HG03159 (cell line): ENCODE data around the gene ODC1.

Experiments
- ATAC-seq: cut with Tn5 transposase; IDR thresholded peaks from one replicate; pipeline ENCODE4 v1.9.1; 2021; ENCODE audit warnings: mild to moderate bottlenecking, moderate library complexity; ENCODE audit not compliant: unreplicated experiment

The ODC1 gene

DNA sequence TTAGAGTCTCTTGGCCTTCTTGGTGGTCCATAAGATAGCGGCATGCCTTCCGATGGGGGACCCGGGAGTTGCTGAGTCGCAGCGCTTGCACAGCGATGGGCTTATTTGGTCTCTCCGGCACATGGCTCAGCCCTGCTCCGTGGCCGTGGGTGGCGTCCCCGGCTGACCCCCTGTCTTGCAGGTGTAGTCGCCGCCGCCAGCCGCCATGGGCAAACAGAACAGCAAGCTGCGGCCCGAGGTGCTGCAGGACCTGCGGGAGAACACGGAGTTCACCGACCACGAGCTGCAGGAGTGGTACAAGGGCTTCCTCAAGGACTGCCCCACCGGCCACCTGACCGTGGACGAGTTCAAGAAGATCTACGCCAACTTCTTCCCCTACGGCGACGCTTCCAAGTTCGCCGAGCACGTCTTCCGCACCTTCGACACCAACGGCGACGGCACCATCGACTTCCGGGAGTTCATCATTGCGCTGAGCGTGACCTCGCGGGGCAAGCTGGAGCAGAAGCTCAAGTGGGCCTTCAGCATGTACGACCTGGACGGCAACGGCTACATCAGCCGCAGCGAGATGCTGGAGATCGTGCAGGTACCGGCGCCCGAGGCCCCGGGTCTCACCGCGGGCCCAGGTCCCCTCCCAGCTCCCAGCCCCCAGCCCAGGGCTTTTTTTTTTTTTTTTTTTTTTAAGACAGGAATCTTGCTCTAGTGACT, 28.4 kb downstream of the ODC1 start:
- no peak for ATAC-seq

DNA sequence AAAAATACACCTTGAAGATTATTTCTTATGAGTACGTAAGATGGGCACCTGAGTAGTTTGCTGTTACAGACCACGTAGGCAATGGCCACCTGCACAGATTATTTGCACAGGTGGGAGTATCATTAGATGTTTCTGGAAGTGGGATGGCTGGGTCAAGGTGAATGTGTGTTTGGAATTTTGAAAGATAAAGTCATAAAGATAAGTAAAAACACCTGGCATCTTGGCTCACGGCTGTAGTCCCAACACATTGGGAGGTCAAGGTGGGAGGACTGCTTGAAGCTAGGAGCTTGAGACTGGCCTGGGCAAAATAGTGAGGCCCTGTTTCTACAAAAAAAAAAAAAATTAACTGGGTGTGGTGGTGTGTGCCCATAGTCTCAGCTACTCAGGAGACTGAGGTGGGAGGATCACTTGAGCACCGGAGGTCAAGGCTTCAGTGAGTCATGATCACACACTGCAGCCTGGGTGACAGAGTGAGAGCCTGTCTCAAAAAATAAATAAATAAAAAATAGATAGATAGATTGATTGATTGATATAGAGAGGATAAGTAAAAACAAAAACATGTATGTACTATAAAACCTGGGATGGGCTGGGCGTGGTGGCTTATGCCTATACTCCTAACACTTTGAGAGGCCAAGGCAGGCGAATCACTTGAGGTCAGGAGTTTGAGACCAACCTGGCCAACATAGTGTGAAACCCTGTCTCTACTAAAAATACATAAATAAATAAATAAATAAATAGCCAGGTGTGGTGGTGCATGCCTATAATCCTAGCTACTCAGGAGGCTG, 30.4 kb downstream of the ODC1 start:
- ATAC-seq: no peak

DNA sequence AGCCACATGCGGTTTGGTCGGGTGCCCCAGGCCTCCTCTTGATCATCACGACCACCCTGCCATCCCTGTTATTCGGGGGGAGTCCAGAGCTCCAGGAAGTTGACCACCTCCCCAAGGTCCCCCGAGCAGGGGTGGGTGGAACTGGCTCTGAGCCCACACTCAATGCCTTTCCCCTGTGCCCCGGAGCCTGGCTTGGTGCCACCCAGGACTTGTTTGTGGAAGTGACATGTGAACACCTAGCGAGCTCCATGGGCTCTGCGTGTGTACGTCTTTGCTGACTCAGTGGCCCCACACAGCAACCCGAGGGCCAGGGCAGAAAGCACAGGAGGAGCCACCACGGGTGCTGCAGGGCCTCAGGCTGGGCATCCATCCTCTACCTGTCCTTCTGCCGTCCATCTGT, 32.5 kb downstream of the ODC1 start:
- ATAC-seq: no peak

DNA sequence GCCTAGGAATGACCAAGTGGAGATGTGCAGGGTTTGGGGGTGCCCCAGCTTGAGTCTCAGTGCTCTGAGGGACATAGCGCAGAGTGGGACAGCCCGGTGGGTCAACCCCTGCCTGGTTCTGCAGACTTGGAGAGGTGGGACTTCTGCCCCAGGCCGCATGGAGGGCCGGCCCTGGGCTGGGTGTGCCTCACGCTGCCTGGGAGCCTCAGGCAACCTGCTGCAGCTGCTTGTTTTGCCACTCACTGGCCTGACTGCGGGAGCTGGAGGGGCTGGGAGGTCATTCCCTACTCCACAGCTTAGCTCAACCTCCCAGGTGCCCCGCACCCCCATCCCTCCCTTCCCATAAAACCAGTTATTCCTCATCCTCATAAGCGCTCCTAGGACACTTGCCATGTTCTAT, 33.1 kb downstream of the ODC1 start:
- no peak for ATAC-seq

DNA sequence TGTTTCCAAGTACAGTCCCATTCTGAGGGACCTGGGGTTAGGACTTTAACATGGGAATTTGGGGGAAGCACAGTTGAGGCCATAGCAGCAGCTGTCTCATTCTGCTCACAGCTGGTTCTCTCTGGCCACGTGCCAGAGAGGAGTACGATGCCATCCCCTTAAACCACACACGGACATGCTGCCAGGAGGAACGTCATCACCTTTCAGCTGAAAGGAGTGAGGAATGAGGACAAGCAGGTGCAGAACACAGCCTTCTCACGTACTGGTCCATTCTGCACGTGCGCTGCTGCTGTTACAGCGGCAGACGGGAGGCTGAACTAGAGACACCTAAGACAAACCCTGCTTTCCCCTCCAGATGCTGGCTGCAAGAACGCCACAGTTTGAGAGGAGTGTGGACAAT, 33.5 kb downstream of the ODC1 start:
- no peak for ATAC-seq

DNA sequence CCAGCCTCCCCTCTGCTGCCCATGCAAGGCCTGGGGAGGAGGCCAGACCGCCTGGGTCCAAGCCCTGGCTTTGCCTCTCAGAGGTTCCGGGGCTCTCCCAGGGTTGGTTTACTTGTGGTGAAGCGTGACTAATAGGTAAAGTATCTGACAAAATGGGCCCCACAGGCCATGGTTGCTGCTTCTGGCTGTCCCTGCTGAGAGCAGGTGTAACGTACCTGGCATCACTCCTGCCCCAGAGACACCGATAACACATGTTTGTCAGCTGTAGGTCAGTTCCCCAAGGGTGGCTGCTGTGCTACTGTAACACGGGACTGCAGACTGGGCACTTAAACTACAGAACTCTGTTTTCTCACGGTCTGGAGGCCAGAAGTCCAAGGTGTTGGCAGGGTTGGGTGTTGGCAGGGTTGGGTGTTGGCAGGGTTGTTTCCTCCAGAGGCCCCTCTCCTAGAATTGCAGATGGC, 34.1 kb downstream of the ODC1 start:
- ATAC-seq: no peak

DNA sequence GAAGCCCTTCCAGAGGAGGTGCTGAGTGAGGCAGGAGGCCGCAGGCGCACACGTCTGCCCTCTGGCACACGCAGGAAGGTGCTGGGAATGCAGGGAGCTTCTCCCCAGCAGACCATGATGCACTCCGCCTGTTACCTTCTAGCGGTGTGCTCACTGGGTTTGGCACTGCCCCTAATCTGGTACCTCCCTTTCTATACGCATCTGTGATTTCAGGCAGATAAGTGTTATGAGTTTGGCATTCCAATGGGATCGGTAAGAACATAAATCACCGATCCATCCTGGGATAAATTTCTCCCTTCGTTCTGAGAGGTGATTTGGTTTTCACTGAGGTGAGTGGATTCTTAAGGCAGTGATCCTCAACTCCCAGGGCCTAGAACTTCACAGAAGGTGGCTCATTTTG, 34.6 kb downstream of the ODC1 start:
- ATAC-seq: no peak

DNA sequence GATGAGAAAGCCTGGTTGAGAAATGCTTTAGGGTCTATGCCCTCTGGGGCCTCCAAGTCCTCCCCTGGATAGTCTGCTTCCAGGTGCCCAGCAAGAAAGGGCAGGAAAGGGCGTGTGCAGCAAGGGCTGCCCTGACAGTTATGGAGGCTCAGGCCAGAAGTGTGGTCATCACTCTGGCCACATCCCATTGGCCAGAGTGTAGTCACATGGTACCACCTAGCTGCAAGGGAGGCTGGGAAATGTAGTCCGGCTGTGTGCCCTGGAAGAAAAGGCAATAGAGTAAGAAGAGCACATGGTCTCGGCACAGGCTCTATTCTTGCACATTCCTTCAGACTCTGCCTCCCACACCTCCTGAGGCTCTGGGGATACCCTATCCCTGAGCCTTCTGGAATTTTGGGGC, 35.7 kb downstream of the ODC1 start:
- no peak for ATAC-seq

DNA sequence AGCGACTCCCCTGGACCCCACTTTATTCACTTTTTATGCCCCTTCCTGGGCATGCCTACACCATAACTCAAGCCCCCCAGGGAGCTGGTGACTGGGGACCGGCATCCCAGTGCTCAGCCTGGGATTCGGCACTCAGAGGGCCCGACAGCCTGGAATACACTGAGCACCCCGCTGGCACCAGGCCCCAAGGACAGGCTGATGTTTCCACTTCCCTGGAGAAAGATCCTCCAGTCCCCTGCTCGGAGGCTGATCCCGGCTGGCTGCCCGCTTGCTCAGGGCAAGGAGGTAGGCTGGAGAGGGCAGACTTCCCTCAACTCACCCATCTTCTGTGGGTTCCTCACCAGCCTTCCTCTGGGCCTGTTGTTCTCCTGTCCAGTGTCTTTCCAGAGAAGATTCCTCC, 36.6 kb downstream of the ODC1 start:
- ATAC-seq: no peak

DNA sequence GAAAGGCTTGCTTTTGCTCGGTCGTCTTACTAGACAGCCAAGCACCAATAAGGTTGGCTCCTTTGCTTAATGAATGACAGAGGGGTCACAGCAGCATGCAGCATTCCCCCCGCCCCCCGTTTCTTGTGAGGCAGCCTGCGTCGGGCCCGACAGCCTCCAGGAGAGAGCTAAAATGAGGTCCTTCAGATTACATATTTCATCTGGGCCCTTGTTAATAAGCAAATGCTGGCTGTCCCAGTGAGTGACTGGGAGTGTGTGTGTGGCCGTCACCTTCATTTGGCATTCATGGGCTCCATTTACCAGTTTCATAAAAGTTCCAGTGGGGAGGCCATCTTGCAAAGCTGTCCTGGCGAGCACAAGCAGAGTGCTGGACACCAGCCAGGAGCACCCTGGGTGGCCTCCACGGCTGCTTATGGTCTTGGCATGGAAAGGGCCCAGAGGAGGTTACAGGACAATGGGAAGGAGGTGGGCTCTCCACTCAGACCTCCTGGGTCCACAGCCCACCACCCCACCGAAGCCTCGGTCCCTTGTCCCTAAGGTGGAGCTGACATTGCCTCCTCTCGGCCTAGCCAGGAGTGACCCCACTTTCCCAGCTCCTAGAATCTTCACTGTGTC, 37.2 kb downstream of the ODC1 start:
- ATAC-seq: no peak

DNA sequence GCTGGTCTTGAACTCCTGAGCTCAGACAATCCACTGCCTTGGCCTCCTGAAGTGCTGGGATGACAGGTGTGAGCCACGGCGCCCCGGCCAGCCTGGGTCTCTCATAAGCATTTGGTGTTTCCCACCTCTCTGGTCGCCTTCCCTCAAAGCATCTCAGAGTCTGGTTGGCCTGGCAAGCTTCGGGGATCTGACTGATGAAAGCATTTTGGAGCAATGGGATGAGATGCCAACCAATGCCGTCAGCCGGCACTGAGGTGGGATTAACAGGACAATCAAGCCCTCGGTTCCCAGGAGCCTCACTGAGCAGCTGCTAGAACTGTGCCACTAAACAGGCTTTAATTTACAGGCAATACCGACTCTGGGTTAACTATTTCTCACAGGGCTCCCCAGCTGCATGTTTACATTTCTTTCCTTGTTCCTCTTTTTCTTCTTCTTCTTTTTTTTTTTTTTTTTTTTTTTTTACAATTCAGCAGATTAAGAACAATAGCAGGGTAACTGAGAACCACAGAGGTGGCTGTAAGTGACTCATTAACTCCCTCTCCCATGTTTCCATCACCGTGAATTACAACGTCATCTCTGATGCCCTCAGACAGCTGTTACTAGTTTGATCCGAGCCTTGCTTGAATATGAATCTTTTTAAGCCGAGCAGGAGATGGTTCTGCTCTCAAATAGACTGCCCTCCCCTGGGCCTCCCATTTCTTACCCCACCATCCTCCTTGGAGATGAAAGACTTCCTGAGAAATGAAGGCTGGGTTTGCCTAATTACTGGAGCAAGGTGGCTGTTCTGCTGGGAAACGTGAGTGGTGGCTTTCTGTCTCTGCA, 37.9 kb downstream of the ODC1 start:
- peak; percentile 75 for ATAC-seq

DNA sequence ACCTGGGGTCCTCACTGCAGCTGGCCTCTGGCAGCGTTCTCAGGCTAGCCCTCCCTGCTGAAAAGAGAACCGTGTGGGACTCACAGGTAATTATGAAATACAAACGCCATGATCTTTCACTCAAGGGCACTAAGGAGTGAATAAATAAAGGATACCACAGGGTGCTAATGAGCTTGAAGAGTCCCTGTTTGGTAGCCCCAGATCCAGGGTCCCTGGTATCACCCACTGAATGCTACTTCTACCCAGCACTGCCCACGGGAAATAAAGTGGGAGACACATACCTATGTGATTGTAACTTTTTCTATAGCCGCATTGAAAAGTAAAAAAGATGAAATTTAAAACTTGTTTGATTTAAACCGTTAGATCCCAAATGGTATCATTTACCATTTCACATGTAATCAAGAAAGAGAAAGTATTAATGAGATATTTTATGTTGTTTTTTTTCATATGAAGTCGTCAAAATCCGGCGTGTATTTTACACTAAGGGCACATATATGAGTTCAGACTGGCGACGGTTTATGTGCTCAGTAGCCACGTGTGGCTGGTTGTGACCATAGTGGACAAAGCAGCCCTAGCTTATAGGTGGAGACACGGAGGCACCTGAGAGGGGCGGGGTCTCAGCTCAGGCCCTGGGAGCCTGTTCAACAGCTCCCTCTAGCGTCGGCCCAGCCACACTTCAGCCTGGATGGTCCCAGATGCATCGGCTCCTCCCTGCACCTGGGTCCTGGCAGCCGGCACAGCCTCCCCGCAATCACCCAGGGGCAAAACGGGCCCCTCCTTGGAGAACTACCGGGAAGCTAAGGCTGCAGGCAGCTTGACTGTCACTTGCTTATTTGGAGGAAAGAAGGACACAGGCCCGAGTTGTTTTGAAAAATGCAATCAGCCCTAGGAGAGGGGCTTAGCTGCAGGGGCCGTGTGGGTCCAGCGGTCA, 39.2 kb downstream of the ODC1 start:
- ATAC-seq: peak; percentile 47

DNA sequence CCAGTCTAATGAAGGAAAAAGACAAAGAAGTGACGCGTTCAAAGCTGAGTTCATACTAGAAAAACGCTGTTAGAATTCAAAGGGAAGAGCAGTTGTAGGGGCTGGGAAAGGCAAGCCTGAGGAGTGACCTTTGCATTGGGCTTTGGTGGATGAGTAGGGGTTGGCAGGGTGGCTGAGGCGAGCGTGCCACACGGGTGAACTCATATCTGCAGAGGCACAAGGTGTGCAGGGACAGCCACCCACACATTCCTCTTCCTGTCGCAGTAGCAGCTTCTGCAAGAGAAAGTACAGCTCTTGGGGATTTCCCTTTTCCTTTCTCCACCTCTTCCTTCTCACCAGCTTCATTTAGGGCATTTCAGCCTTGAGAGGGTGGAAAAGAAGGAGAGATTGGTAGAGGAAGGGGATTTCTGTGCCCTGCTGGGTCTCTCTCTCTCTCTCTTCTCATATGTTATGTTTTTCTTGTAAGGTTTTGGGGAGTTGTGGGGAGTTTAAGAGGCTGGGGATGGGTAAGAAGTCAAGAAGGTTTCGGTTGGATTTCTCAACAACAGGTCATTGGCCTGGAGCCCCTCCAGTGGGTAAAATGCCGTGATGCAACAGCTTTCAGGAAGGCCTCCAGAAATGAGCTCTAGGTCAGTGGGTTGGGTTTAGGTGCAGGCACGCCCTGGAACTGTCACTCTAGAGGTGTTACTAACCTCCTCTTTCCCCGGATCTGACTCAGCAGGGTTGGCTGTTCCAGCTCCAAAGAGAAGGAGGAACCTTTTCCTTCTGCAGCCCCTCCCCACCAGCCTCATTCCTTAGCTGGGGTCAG, 40.1 kb downstream of the ODC1 start:
- no peak for ATAC-seq

DNA sequence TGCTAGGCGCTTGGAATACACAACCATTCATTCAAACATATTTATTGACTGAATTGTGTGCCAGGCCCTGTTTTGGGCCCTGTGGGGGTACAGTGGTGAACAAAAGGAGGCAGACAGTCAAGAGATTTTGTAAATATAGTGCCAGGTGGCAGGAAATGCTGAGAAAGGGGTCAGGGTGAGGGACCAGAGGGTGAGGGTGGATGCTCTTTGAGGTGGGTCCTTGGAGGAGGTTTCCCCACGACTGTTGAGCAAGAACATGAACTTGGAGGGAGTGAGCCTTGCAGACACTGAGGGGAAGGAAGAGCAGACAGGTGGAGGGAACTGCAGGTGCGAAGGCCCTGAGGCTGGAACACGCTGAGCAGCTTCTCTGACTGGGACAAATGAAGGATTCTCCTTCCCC, 40.7 kb downstream of the ODC1 start:
- ATAC-seq: no peak

DNA sequence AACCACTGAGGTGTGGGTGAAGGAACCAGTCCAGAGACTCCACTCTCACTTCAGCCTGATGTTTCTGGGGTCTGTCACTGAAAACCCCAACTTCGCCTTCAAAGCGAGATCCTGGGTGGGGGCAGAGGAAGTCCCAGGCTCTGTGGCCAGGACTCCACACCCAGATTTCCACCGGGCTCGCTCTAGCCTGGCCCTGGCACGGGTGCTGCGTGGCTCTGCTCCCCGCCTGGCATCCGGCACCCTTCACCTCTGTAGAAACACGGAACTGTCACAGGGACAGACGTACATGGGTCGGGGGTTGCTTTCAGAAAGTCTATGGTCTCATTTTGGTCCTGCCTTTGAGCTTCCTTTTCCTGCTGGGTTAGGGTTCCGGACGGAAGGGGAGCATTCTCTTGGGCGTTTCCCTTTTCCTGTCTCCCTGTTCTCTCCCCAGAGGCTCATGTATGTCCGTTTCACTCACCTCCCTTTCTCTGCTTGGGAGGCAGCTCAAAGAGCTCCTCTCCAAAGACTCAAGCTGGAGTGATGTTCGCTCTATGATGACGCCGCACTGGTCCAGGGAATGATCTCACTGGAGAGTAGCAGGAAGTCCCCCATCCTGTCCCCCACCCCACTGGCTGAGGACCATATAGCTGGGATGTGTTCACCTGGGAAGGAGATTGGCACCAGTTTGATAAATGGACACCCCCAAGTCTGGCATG, 41.5 kb downstream of the ODC1 start:
- ATAC-seq: no peak

DNA sequence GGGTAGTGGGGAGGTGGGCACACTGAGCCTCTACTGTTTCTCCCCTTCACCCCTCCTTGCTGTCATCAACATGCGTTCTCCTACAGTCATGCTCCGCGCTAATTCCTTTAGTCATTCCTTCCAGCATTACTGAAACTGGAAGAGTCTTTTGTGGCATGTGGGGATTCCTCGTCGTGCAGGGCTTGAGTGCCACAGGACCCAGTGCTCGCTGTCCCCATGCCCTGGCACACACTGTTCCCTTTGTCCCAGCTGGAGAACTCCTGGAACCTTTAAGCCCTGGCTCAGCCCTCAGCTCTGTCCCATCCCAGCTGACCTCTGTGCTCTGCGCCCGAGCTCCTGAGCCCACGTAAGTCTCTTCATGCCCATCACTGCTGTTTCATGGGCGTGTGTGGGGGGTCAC, 42.1 kb downstream of the ODC1 start:
- ATAC-seq: no peak

DNA sequence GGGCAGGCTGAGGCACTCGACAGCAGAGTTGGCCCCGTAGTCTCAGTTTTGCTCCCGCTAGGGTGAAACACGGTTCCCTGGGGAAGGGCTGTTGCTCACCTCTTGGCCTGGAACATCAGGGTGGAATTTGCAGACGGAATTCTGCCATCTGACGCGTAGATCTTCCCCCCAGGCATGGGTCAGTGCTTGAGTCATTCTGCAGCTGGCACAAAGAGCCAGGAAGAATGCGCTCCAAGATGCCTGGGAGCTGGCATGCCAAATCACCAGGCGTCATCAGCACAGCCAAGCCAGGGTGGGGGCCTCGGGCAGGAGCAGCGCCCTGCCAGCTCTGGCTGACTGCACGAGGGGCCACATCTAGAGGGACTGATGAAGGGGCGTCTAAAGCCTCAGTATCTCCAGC, 42.7 kb downstream of the ODC1 start:
- ATAC-seq: no peak

DNA sequence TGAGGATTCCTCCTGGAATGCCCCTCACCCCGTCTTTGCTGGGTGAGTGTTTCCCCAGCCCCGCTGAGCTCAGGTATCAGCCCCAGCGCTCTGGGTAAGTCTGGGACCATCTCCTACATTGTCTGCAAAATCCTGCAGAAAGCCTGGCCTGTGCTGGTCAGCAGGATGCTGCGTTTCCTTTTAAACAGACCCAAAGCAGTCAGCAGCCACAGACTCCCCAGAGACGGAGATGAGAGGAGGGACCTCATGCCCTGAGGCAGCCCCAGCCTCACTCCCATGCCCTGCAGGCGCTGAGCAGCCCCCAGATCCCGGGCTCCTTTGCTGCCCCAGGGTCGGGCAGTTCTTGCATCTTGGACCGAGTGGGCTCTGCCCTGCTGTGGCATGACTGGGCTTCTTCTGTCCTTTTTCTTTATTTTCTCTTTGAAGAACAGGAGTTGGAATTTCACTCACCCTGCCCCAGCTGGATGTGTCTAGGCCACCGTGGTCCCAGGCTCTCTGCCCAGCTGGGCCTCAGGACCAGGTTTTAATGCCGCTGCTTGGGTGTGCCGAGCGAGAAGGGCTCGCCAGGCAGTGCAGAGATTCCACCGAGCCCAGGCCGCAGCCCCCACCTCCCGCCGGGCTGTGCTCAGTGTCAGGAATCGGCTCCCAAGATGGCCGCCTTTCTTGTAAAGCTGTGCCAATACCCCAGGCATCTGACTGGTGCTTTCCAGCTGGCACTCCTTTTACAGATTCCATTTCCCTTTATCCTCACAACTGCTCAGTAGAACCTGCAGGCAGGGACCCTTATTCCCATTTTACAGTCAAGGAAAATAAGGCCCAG, 43.6 kb downstream of the ODC1 start:
- no peak for ATAC-seq
